ENCODE data around the gene TMEM258. TPM values are rescaled to one million over a fixed set of nuclear protein-coding genes. Genes with fewer than 3 reads are reported as not detected.

The TMEM258 gene
- total and polyA plus RNA-seq, 4 donors, result 43.9 to 229 (median 163) TPM

DNA sequence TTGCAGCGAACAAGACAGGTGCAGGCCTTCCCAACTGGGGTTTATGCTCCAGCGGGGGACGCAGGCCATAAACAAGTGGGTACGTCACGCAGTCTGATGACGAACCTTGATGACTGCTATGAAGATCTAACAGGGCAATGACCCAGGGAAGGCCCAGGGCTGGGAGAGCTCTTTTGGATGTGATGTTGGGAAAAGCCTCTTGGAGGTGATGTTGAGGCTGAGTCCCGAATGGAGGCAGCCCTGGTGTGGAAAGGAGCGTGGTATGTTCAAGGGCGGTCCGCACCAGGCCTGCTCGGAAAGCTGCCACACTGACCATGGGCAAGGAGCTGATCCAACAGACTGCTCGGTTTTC lies 41.5 kb upstream of the TMEM258 start:
- DNase-seq, result no peak
- no peaks in the 10 kb centered on the region for H3K9me3 ChIP-seq (ENCODE audit: control insufficient read depth in 4 of 4, insufficient read depth in 3 of 4, low read length in 3 of 4)
- TF ChIP-seq, protein P1, sequence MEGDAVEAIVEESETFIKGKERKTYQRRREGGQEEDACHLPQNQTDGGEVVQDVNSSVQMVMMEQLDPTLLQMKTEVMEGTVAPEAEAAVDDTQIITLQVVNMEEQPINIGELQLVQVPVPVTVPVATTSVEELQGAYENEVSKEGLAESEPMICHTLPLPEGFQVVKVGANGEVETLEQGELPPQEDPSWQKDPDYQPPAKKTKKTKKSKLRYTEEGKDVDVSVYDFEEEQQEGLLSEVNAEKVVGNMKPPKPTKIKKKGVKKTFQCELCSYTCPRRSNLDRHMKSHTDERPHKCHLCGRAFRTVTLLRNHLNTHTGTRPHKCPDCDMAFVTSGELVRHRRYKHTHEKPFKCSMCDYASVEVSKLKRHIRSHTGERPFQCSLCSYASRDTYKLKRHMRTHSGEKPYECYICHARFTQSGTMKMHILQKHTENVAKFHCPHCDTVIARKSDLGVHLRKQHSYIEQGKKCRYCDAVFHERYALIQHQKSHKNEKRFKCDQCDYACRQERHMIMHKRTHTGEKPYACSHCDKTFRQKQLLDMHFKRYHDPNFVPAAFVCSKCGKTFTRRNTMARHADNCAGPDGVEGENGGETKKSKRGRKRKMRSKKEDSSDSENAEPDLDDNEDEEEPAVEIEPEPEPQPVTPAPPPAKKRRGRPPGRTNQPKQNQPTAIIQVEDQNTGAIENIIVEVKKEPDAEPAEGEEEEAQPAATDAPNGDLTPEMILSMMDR (IDR thresholded peaks at IDR 0.05; ENCODE audit: control extremely low read depth, extremely low read depth), result no peak
- no peak overlapping the region for H3K9ac ChIP-seq (ENCODE audit: insufficient read depth in 1 of 2, low read length in 2 of 2)
- no peaks in the 10 kb centered on the region for H3K36me3 ChIP-seq (ENCODE audit: control insufficient read depth in 4 of 4, insufficient read depth in 4 of 4, low read length in 4 of 4)
- peaks cover 0 to 25% (median 12%) of the 10 kb centered on the region in 5 donors for H3K4me1 ChIP-seq (ENCODE audit: control insufficient read depth in 5 of 5, insufficient read depth in 5 of 5, low read length in 5 of 5)
- peak overlapping the region in 1 of 2 donors; percentile 74 for H3K27ac ChIP-seq (ENCODE audit: low read depth in 1 of 2, low read length in 1 of 2)
- WGBS, 2 donors, result 91 to 95% methylated on average over 12 of the region's 12 CpGs
- H3K27me3 ChIP-seq (ENCODE audit: control insufficient read depth in 3 of 3, insufficient read depth in 3 of 3, low read length in 2 of 3), result no peaks in the 10 kb centered on the region
- no peak overlapping the region for H3K4me3 ChIP-seq
- no peak for ATAC-seq (ENCODE audit: insufficient read depth, low FRiP score)

DNA sequence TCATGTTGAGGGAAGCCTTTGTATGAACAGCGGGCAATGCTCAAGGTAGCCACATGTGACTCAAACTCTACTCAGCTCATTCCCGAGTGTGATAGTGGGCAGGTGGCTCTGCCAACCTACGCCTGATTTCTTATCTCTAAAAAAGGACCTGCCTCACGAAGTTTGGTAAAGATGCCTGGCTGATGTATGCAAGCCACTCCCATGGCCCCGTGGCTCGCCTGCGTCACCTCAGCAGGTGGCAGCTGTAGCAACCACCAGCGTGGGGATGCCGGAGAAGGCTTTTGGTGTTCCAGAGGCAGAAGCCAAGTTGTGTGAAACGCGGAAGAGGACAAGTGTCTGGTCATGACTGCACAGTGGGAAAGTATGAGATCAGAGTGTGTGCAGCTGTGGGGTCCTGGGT lies 41.1 kb upstream of the TMEM258 start:
- Histone ChIP-seq H3K27ac (ENCODE audit: low read depth in 1 of 2, low read length in 1 of 2) (no peak overlapping the region), H3K27me3 (ENCODE audit: control insufficient read depth in 3 of 3, insufficient read depth in 3 of 3, low read length in 2 of 3) (no peaks in the 10 kb centered on the region), H3K36me3 (ENCODE audit: control insufficient read depth in 4 of 4, insufficient read depth in 4 of 4, low read length in 4 of 4) (no peaks in the 10 kb centered on the region), H3K4me3 (no peak overlapping the region), H3K4me1 (ENCODE audit: control insufficient read depth in 5 of 5, insufficient read depth in 5 of 5, low read length in 5 of 5) (peaks cover 0 to 27% (median 11%) of the 10 kb centered on the region in 5 donors), H3K9ac (ENCODE audit: insufficient read depth in 1 of 2, low read length in 2 of 2) (no peak overlapping the region), H3K9me3 (ENCODE audit: control insufficient read depth in 4 of 4, insufficient read depth in 3 of 4, low read length in 3 of 4) (no peaks in the 10 kb centered on the region)
- ATAC-seq (ENCODE audit: insufficient read depth, low FRiP score) (no peak), DNase-seq (no peak)
- WGBS, 2 donors, result 89 to 94% methylated on average over 11 of the region's 11 CpGs
- TF ChIP-seq, protein P1 (IDR thresholded peaks at IDR 0.05; ENCODE audit: control extremely low read depth, extremely low read depth), result no peak

DNA sequence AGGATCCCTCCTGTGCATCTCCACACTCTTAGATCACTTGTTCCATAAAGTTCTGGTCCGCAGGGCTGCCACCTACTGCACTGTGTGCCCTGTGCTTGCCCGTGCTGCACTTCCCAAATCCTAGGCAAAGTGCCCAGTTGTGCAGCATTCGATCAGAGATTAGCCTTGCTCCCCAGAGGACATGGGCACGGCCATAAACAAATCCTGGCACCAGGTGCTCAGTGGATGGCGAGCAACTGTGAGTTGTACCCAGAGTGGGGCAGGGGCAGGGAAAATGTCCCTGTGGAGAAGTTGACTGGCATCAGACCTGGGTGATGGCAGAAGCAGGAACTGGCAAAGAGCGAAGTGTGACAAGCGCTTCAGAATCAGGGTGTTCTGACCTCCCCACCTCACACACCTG lies 40.4 kb upstream of the TMEM258 start:
- TF ChIP-seq, protein P1 (IDR thresholded peaks at IDR 0.05; ENCODE audit: control extremely low read depth, extremely low read depth), result no peak
- 75 to 84% methylated on average over 7 of the region's 7 CpGs for WGBS, 2 donors
- H3K9ac ChIP-seq (ENCODE audit: insufficient read depth in 1 of 2, low read length in 2 of 2), result no peak overlapping the region
- H3K27me3 ChIP-seq (ENCODE audit: control insufficient read depth in 3 of 3, insufficient read depth in 3 of 3, low read length in 2 of 3), result no peaks in the 10 kb centered on the region
- H3K4me3 ChIP-seq, result no peak overlapping the region
- H3K36me3 ChIP-seq (ENCODE audit: control insufficient read depth in 4 of 4, insufficient read depth in 4 of 4, low read length in 4 of 4), result no peaks in the 10 kb centered on the region
- no peak overlapping the region for H3K27ac ChIP-seq (ENCODE audit: low read depth in 1 of 2, low read length in 1 of 2)
- ATAC-seq (ENCODE audit: insufficient read depth, low FRiP score), result no peak
- DNase-seq, result no peak
- H3K9me3 ChIP-seq (ENCODE audit: control insufficient read depth in 4 of 4, insufficient read depth in 3 of 4, low read length in 3 of 4), result no peaks in the 10 kb centered on the region
- peaks cover 0 to 27% (median 14%) of the 10 kb centered on the region in 5 donors for H3K4me1 ChIP-seq (ENCODE audit: control insufficient read depth in 5 of 5, insufficient read depth in 5 of 5, low read length in 5 of 5)

DNA sequence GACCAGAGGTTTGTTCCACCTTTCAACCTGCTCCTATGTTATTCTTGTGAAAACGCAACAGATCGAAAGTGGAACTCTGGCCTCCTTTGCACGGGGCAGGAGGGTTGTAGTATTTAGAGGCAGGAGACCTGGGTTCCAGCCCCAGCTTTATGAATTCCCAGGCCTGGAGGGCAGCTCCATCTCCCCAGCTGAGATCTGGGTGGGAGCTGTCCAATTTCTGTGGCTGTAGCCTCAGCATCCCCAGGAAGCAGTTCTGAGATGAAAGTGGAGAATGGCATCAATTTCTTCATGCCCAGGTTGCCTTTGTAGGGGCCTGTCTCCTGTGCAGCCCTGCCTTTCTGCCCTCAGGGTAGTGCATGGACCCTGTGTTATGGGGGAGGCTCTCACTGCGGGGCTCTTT lies 39.8 kb upstream of the TMEM258 start:
- Histone ChIP-seq H3K9ac (ENCODE audit: insufficient read depth in 1 of 2, low read length in 2 of 2) (no peak overlapping the region), H3K27me3 (ENCODE audit: control insufficient read depth in 3 of 3, insufficient read depth in 3 of 3, low read length in 2 of 3) (no peaks in the 10 kb centered on the region), H3K27ac (ENCODE audit: low read depth in 1 of 2, low read length in 1 of 2) (no peak overlapping the region), H3K9me3 (ENCODE audit: control insufficient read depth in 4 of 4, insufficient read depth in 3 of 4, low read length in 3 of 4) (peaks cover 0 to 1% (median 0%) of the 10 kb centered on the region in 4 donors), H3K36me3 (ENCODE audit: control insufficient read depth in 4 of 4, insufficient read depth in 4 of 4, low read length in 4 of 4) (no peaks in the 10 kb centered on the region), H3K4me1 (ENCODE audit: control insufficient read depth in 5 of 5, insufficient read depth in 5 of 5, low read length in 5 of 5) (peaks cover 0 to 28% (median 14%) of the 10 kb centered on the region in 5 donors), H3K4me3 (no peak overlapping the region)
- TF ChIP-seq, protein P1 (IDR thresholded peaks at IDR 0.05; ENCODE audit: control extremely low read depth, extremely low read depth), result no peak
- ATAC-seq (ENCODE audit: insufficient read depth, low FRiP score) (no peak), DNase-seq (no peak)
- 92 to 94% methylated on average over 4 of the region's 4 CpGs for WGBS, 2 donors
